Ishikawa (cell line): ENCODE data around the gene SVEP1.

Source experiments
- CEBPB ChIP-seq: IDR thresholded peaks from 2 replicates; pipeline ENCODE4 v1.6.1; 2012
- CREB1 ChIP-seq: IDR thresholded peaks from 2 replicates; pipeline ENCODE4 v1.6.1; 2012; ENCODE audit warnings: low read depth
- EGR1 ChIP-seq: IDR thresholded peaks from 2 replicates; pipeline ENCODE4 v1.6.1; 2012
- EP300 ChIP-seq: IDR thresholded peaks from 2 replicates; pipeline ENCODE4 v1.6.1; 2012; ENCODE audit warnings: borderline replicate concordance
- FOXM1 ChIP-seq: IDR thresholded peaks from 2 replicates; pipeline ENCODE4 v1.6.1; 2012; ENCODE audit warnings: low read depth, borderline replicate concordance
- MAX ChIP-seq: IDR thresholded peaks from 2 replicates; pipeline ENCODE4 v1.6.1; 2012
- NFIC ChIP-seq: IDR thresholded peaks from 2 replicates; pipeline ENCODE4 v1.6.1; 2012
- RAD21 ChIP-seq: IDR thresholded peaks from 2 replicates; pipeline ENCODE4 v1.6.1; 2012; ENCODE audit warnings: low read depth
- REST ChIP-seq: IDR thresholded peaks from 2 replicates; pipeline ENCODE4 v1.6.1; 2012; ENCODE audit warnings: low read depth, mild to moderate bottlenecking
- TAF1 ChIP-seq: IDR thresholded peaks from 2 replicates; pipeline ENCODE4 v1.6.1; 2012; ENCODE audit warnings: low read depth, mild to moderate bottlenecking
- TCF12 ChIP-seq: IDR thresholded peaks from 2 replicates; pipeline ENCODE4 v1.6.1; 2012; ENCODE audit warnings: low read depth
- TEAD4 ChIP-seq: IDR thresholded peaks from 2 replicates; pipeline ENCODE4 v1.6.1; 2012
- USF1 ChIP-seq: IDR thresholded peaks from 2 replicates; pipeline ENCODE4 v1.6.1; 2012
- YY1 ChIP-seq: IDR thresholded peaks from 2 replicates; pipeline ENCODE4 v1.6.1; 2012; ENCODE audit warnings: low read depth
- ZBTB7A ChIP-seq: IDR thresholded peaks from 2 replicates; pipeline ENCODE4 v1.6.1; 2012; ENCODE audit warnings: low read depth

The SVEP1 gene

GRCh38 chr9:110601098-110601497 lies 21.6 kb upstream of the SVEP1 start:
- no peak for TF ChIP-seq CEBPB
- no peak for TF ChIP-seq MAX
- no peak for TF ChIP-seq TCF12
- TF ChIP-seq NFIC: no peak
- no peak for TF ChIP-seq USF1
- TF ChIP-seq EGR1: no peak
- no peak for TF ChIP-seq FOXM1
- no peak for TF ChIP-seq ZBTB7A
- no peak for TF ChIP-seq YY1
- no peak for TF ChIP-seq RAD21
- TF ChIP-seq EP300: no peak

GRCh38 chr9:110599468-110599867 lies 19.9 kb upstream of the SVEP1 start:
- TF ChIP-seq FOXM1 (no peak), USF1 (no peak), MAX (no peak), YY1 (no peak), REST (no peak), TEAD4 (no peak), EP300 (no peak), NFIC (no peak), RAD21 (no peak), TCF12 (no peak), TAF1 (no peak), CEBPB (no peak; the same call in 1 of the 2 replicates), EGR1 (no peak), ZBTB7A (no peak), CREB1 (no peak)

- TF ChIP-seq TAF1 (no peak), EGR1 (no peak), USF1 (no peak), CEBPB (no peak), RAD21 (no peak), EP300 (no peak), TCF12 (no peak), FOXM1 (no peak), MAX (no peak), CREB1 (no peak), NFIC (no peak), REST (no peak), ZBTB7A (no peak), TEAD4 (no peak), YY1 (no peak)
These were observed 12.7 kb upstream of the SVEP1 start for GRCh38 chr9:110592044-110592830.

- TF ChIP-seq EP300: no peak
- no peak for TF ChIP-seq USF1
- TF ChIP-seq TCF12: no peak
- TF ChIP-seq YY1: no peak
- no peak for TF ChIP-seq TEAD4
- TF ChIP-seq CEBPB: no peak
- TF ChIP-seq EGR1: no peak
- TF ChIP-seq FOXM1: no peak
- no peak for TF ChIP-seq TAF1
- no peak for TF ChIP-seq NFIC
- no peak for TF ChIP-seq MAX
- no peak for TF ChIP-seq CREB1
- no peak for TF ChIP-seq REST
- TF ChIP-seq RAD21: no peak
- TF ChIP-seq ZBTB7A: no peak
These were observed 12.0 kb upstream of the SVEP1 start for GRCh38 chr9:110591526-110591925.
